Measurements from ENCODE around the gene RPRD2.

The RPRD2 gene

GRCh38 chr1:150372580-150372979 lies 8.6 kb downstream of the RPRD2 start:
- no peak overlapping the region for H3K27ac ChIP-seq
- no peak overlapping the region for H3K4me3 ChIP-seq
- no peak for TF ChIP-seq CTCF (IDR thresholded peaks at IDR 0.05)
- no peak for DNase-seq (ENCODE audit: low spot score)

- DNase-seq (ENCODE audit: low spot score) = no peak
- TF ChIP-seq CTCF (IDR thresholded peaks at IDR 0.05) = no peak
- no peak overlapping the region for H3K27ac ChIP-seq
- no peak overlapping the region for H3K4me3 ChIP-seq
These were observed 12.2 kb downstream of the RPRD2 start for GRCh38 chr1:150376110-150376509.

- H3K27ac ChIP-seq = no peak overlapping the region
- no peak overlapping the region for H3K4me3 ChIP-seq
- no peak for TF ChIP-seq CTCF (IDR thresholded peaks at IDR 0.05)
- DNase-seq (ENCODE audit: low spot score) = no peak
These were observed 19.8 kb downstream of the RPRD2 start for GRCh38 chr1:150383631-150384324.

GRCh38 chr1:150385537-150386445 lies 21.8 kb downstream of the RPRD2 start:
- DNase-seq (ENCODE audit: low spot score) = no peak
- Histone ChIP-seq H3K4me3 (no peak overlapping the region), H3K27ac (no peak overlapping the region)
- no peak for TF ChIP-seq CTCF (IDR thresholded peaks at IDR 0.05)

DNA sequence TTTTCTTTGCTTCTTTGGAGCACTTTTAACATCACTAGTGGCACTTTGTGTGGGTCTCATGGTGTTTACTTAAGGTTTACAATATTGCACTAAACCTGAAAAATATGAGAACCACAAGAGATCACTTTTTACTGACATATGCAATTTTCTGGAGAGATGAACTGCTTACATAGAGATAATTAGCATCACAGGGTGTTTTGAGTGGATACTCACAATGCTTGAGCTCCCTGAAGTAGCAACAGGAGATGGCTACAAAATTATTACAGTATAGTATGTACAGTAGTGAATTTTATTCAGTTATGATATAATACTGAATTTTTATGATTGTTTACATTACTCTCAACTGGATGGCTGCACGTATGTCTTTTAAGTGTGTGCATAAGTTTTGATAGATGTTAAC lies 22.6 kb downstream of the RPRD2 start:
- DNase-seq (ENCODE audit: low spot score) = no peak
- no peak for TF ChIP-seq CTCF (IDR thresholded peaks at IDR 0.05)
- H3K4me3 ChIP-seq = no peak overlapping the region
- H3K27ac ChIP-seq = no peak overlapping the region

DNA sequence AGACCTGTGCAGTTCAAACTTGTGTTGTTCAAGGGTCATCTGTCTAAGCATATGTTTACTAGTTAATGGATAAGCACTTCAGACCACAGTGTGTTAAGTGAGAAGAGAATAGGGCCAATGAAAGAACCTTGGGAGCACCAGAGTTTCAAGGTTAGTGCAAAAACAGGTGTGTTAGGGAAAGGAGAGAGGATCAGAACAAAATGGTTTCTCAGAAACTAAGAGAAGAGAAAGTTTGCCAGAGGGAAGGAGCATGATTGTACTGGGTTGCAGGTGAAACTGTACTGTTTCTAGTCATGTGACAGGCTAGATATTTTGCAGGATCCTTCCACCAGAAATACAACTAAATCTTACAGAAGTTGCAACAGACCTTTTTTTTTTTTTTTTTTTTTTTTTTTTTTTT lies 23.3 kb downstream of the RPRD2 start:
- Histone ChIP-seq H3K27ac (no peak overlapping the region), H3K4me3 (no peak overlapping the region)
- no peak for DNase-seq (ENCODE audit: low spot score)
- TF ChIP-seq CTCF (IDR thresholded peaks at IDR 0.05) = no peak
